ENCODE data around the gene PSMD7.
"Not testable (repeated sequence)": the region's sequence is repeated elsewhere in the genome, so short reads cannot be mapped to it uniquely, and the experiment has no call there.

Gene PSMD7

GRCh38 chr16:74291577-74292208 lies 4.9 kb upstream of the PSMD7 start:
- DNase-seq (ENCODE audit: insufficient read length, low spot score) (no peak), FAIRE-seq (no peak)

DNA sequence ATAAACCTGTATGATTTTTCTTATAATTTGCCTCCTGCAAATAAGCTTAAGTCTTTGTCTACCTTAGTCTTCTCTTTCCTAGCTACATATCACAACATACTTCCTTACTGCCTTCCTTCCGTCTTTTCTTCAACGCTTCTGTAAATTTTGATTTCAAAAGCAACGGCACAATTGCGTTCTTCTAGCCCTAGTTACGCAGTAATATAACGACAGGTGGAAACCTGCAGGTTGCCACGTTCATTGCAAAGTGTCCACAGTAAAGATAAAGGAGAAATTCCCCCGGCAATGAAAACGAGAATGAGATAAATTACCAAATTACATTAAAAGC lies 546 bp upstream of the PSMD7 start:
- DNase-seq (ENCODE audit: insufficient read length, low spot score) = no peak
- FAIRE-seq = peak; percentile 44

GRCh38 chr16:74297145-74297665 lies 591 bp downstream of the PSMD7 start:
- FAIRE-seq (no peak), DNase-seq (ENCODE audit: insufficient read length, low spot score) (no peak)

- DNase-seq (ENCODE audit: insufficient read length, low spot score) (no peak), FAIRE-seq (no peak)
Observed at GRCh38 chr16:74298104-74298503, 1.5 kb downstream of the PSMD7 start.

DNA sequence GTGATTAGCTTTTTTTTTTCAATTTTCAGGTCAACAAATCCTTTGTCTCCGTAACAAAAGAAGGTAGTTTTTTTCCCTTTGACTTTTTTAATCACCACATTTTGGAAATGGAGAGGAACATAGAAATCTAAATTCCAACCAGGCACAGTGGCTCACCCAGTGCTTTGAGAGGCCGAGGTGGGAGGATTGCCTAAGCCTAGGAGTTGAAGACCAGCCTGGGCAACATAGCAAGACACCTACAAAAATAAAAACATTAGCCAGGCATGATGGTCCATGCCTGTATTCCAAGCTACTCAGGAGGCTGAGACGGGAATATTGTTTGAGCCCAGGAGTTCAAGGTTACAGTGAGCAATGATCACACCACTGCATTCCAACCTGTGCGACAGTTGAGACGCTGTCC lies 5.7 kb downstream of the PSMD7 start:
- FAIRE-seq (no peak), DNase-seq (ENCODE audit: insufficient read length, low spot score) (no peak)

GRCh38 chr16:74304164-74304834 lies 7.7 kb downstream of the PSMD7 start:
- no peak for DNase-seq (ENCODE audit: insufficient read length, low spot score)
- FAIRE-seq = no peak

- no peak for DNase-seq (ENCODE audit: insufficient read length, low spot score)
- FAIRE-seq = no peak
Observed at GRCh38 chr16:74304835-74305176, 8.2 kb downstream of the PSMD7 start.

- FAIRE-seq = no peak
Observed at GRCh38 chr16:74305281-74305680, 8.7 kb downstream of the PSMD7 start.

DNA sequence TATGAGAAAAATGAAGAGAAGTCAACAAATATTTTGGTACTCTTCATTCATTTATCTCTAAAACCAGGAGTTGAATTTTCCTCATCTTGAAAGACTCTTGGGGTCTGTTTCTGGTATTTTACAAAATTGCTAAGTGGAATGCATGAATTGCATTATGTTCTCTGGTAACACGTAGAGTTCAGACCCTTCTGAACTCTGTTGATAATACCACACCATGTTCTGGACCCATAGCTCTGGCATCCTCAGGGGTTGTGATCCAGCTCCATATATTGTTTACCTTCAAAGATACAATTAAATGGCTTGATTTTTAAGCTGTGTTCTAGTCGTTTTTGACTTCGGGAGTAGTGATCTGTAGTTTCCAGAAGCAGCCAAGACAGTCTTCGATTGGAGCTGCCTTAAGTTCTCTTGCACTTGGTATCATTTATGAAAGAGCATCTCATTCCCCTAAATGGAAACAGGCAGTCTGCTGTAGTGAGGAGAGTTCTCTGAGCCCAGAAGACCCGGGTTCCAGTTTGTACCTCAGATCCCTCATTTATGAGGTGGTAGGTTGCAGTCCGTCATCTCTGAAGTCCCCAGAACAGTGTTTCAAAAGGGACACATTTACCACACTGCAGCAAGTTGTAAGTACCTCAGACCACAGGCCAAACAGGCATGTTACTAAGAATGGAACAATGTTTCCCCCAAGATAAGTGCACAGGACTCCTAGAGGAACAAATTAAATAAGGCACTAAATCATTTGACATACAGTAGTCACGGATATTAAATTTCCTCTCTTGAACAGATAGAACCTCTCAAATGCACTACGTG lies 9.6 kb downstream of the PSMD7 start:
- DNase-seq (ENCODE audit: insufficient read length, low spot score) (no peak), FAIRE-seq (no peak)

More at GRCh38 chr16:74305281-74305680, 8.7 kb downstream of the PSMD7 start:
- no peak for DNase-seq (ENCODE audit: insufficient read length, low spot score)

- no peak for FAIRE-seq
- DNase-seq (ENCODE audit: insufficient read length, low spot score) = no peak
Observed at GRCh38 chr16:74307383-74307782, 10.8 kb downstream of the PSMD7 start.

- peak; percentile 75 for FAIRE-seq
- no peak for DNase-seq (ENCODE audit: insufficient read length, low spot score)
Observed at GRCh38 chr16:74309789-74310781, 13.5 kb downstream of the PSMD7 start.

DNA sequence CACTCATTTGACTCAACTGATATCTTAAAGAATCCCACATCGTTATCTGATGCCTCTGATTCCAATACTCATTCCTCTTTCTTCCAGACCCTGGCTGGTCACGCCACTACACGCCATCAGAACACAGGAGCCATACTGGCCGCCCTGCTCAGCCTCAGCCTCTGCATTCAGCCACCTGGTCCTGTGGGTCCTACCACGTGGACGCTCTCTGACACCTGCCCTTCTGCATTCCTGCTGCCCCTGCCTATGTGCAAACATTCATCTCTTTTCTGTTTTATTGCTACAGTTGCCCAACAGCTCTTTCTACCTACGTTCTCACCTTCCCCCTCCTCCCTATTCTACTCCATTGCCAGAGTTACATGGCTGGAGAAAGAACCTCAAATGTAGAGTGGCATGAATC lies 18.4 kb downstream of the PSMD7 start:
- no peak for FAIRE-seq
- no peak for DNase-seq (ENCODE audit: insufficient read length, low spot score)

- DNase-seq (ENCODE audit: insufficient read length, low spot score) (no peak), FAIRE-seq (no peak)
Observed at GRCh38 chr16:74320707-74321106, 24.1 kb downstream of the PSMD7 start.

GRCh38 chr16:74321356-74321755 lies 24.7 kb downstream of the PSMD7 start:
- DNase-seq (ENCODE audit: insufficient read length, low spot score) = no peak
- FAIRE-seq = no peak

DNA sequence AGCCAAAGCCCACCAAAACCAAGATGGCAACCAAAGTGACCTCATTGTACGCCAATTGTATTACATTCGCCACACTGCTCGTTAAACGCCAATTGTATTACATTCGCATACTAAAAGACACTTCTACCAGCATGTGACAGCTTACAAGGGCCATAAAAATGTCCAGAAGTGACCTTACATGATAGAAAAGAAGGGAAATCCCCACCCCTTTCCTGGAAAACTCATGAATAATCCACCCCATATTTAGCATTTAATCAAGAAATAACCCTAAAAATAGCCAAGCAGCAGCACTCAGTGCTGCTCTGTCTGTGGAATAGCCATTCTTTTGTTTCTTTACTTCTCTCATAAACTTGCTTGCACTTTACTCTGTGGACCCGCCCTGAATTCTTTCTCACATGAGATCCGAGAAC lies 25.7 kb downstream of the PSMD7 start:
- DNase-seq (ENCODE audit: insufficient read length, low spot score) (no peak), FAIRE-seq (no peak)

- not testable (repeated sequence) for DNase-seq (ENCODE audit: insufficient read length, low spot score); FAIRE-seq
Observed at GRCh38 chr16:74324777-74325176, 28.2 kb downstream of the PSMD7 start.

- no peak for DNase-seq (ENCODE audit: insufficient read length, low spot score)
- FAIRE-seq = no peak
Observed at GRCh38 chr16:74325641-74326040, 29.0 kb downstream of the PSMD7 start.

GRCh38 chr16:74328346-74328745 lies 31.7 kb downstream of the PSMD7 start:
- DNase-seq (ENCODE audit: insufficient read length, low spot score); FAIRE-seq: not testable (repeated sequence)

GRCh38 chr16:74332469-74332868 lies 35.9 kb downstream of the PSMD7 start:
- not testable (repeated sequence) for FAIRE-seq; DNase-seq (ENCODE audit: insufficient read length, low spot score)

GRCh38 chr16:74337506-74337905 lies 40.9 kb downstream of the PSMD7 start:
- DNase-seq (ENCODE audit: insufficient read length, low spot score); FAIRE-seq: not testable (repeated sequence)

All from GM19239 (cell line).